Left kidney (tissue), 2 donors: ENCODE results near the gene LRRTM1. TPM values are rescaled to one million over a fixed set of nuclear protein-coding genes. Genes with fewer than 3 reads are reported as not detected.

ENCODE experiments used
- DNase-seq: peaks from one replicate; pipeline ENCODE4 v3.0.0-alpha.2; 2013
- polyA plus RNA-seq: library from polyadenylated mRNA; unstranded; fragments of 120-200 nt; gene quantifications from one replicate; pipeline ENCODE4 v1.2.1, GENCODE V29; 2013; ENCODE audit not compliant: insufficient read length

The LRRTM1 gene
- polyA plus RNA-seq, 1 donor, result 19.8 TPM

- no peak for DNase-seq
These were observed 1.3 kb downstream of the LRRTM1 start for GRCh38 chr2:80303006-80303908.

DNA sequence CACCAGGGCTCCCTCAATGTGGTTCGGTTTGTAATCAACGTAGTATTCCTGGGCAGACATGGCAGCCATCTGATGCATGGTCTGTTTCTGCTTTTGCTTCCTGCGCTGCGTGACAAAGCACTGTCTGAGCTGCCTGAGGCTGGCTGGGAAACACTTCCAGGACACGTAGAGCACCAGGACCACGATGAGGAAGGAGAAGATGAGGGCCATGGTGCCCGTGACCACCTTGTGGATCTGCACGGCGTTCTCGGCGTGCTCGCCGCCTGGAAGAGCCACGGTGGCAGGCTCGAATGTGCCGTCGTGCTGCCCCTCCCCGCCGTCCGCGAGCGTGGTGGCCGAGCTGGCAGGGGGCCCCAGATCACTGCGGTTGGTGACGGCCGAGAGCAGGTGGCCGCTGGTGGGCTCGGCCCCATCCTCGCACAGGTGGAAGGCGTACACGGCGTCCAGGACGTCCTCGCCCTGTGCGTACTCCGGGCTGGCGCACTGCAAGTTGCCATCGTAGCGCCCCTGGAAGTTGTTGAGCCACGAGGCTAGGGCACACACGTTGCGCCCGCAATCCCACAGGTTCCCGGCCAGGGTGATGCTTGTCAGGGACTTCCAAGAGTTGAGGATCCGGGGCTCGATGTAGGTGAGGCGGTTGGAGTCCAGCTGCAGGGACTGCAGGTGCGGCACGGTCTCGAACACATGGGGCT is 2.1 kb downstream of the LRRTM1 start:
- DNase-seq, result no peak

GRCh38 chr2:80302001-80302313 is 2.6 kb downstream of the LRRTM1 start:
- no peak for DNase-seq

- no peak for DNase-seq
These were observed 3.6 kb downstream of the LRRTM1 start for GRCh38 chr2:80300954-80301353.

DNA sequence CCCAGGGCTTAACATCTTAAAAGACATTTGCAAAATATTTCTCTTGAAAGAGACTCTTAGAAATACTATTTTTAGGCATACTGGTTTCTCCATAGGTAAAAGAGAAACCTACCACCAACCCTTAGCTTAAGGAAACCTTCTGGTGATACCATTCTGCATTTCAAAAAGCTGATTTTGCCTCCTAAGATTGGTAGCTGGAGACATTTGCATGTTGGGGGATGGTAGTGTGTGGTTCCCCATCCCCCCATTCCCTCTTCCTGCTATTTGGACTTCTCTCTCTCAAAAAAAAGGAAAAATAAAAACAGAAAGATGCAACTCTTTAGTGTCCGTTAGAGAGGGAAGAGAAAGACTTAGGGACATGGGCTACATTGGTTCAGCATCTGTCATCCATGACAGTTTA is 4.2 kb downstream of the LRRTM1 start:
- DNase-seq, result no peak

DNA sequence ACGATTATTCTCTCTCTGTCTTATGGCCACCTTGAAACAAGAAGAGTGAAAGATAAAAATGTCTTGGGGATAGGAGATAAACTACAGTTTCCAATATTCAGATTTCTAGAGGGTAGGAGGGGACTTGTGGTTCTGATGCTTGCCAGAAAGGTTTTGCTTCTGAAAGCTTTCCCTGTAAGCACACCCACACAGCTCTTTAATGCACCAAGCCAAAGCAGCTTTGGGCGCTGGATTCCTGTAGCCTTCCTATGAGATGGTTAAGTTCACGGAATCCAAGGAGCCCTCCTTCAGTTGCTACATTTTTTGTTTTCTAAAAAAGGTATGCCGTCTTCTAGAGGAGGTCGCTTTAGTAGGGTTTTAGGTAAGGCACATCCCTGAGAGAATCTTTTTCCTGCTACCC is 4.9 kb downstream of the LRRTM1 start:
- no peak for DNase-seq

- no peak for DNase-seq
These were observed 5.6 kb downstream of the LRRTM1 start for GRCh38 chr2:80298954-80299353.

- DNase-seq, result no peak
These were observed 11.5 kb downstream of the LRRTM1 start for GRCh38 chr2:80293039-80293438.

GRCh38 chr2:80292474-80292873 is 12.1 kb downstream of the LRRTM1 start:
- DNase-seq, result no peak

GRCh38 chr2:80291656-80292055 is 12.9 kb downstream of the LRRTM1 start:
- DNase-seq, result no peak

- peak; percentile 57 for DNase-seq
These were observed 16.0 kb downstream of the LRRTM1 start for GRCh38 chr2:80288576-80288975.

DNA sequence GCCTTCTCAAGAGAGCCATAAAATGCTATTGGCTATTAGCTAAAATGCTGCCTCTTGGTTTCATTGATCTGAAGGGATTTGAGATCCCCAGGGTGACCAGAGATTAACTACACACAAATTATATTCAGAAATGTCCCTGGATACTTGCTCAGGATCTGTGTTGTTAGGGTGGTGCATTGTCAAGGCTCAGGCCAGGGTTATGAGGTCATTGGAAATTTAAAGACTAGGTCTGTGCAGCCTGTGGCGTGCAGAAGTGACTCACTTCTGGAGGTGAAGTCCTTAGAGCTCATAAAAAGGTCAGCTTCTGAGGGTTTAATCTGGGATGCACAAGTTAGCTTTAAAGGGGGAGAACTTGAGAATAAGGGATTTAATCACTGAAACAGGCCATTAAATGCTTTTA is 23.5 kb downstream of the LRRTM1 start:
- DNase-seq, result no peak

- DNase-seq, result no peak
These were observed 24.0 kb downstream of the LRRTM1 start for GRCh38 chr2:80280598-80280997.

GRCh38 chr2:80269806-80270205 is 34.7 kb downstream of the LRRTM1 start:
- no peak for DNase-seq

GRCh38 chr2:80266231-80266630 is 38.3 kb downstream of the LRRTM1 start:
- no peak for DNase-seq

DNA sequence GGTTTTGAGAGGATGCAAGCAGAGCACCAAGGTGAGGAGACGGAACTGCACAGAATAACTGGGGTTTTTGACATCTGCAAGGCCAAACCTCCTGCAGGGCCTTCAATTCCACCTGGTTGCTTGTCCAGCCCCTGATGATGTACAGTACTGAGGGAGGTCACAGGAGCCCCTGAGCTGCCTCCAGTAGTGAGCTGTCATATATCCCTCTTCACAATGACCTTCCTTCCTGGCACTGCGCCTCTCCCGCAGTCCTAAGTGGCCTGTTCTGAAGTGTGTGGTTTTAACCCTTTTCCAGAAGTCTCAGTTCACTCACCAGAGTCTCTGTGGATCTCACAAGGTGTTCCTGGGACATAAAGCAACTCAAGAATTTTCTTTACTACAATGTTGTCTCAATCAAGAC is 45.3 kb downstream of the LRRTM1 start:
- no peak for DNase-seq

GRCh38 chr2:80258793-80259192 is 45.8 kb downstream of the LRRTM1 start:
- DNase-seq, result no peak

DNA sequence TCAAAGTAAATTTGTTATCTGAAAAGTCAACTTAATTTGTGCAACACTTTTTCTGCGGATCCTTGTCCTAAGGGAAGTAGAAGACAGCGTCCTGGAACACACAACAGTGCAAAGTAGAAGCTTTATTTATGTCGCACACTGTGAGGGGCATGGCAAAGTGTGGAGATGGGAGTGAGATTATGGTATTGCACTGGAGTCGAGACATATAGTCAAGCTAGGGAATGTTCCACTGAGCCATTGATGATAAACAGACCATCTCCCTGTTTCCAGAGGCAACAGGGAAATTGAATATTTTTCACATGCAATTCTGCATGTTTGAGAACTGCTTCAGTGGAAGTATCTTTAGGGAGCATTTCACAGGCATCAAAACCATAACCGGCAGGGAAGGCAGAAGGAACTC is 46.2 kb downstream of the LRRTM1 start:
- DNase-seq, result no peak

- DNase-seq, result no peak
These were observed 47.1 kb downstream of the LRRTM1 start for GRCh38 chr2:80257450-80257849.

- DNase-seq, result no peak
These were observed 47.8 kb downstream of the LRRTM1 start for GRCh38 chr2:80256782-80257167.

GRCh38 chr2:80255918-80256781 is 48.4 kb downstream of the LRRTM1 start:
- no peak for DNase-seq

- no peak for DNase-seq
These were observed 52.1 kb downstream of the LRRTM1 start for GRCh38 chr2:80252294-80252986.
